ENCODE measurements around the gene STK4.

Gene STK4

GRCh38 chr20:44950368-44950767, 15.9 kb upstream of the STK4 start:
- H3K9ac ChIP-seq (ENCODE audit: low read depth in 1 of 2, low read length in 2 of 2): no peak overlapping the region
- no peak overlapping the region for H3K4me3 ChIP-seq (ENCODE audit: low read length in 2 of 2)
- H3K9me3 ChIP-seq (ENCODE audit: control insufficient read depth in 2 of 2, low read length in 2 of 2): no peaks in the 10 kb centered on the region
- H3K36me3 ChIP-seq (ENCODE audit: control insufficient read depth in 2 of 2, insufficient read depth in 2 of 2, low read length in 2 of 2): peaks cover 60 to 79% of the 10 kb centered on the region in 2 donors
- no peak overlapping the region for H3K27ac ChIP-seq (ENCODE audit: low read depth in 2 of 2, low read length in 2 of 2)
- H3K4me1 ChIP-seq (ENCODE audit: control insufficient read depth in 2 of 2, insufficient read depth in 2 of 2, low read length in 2 of 2): no peaks in the 10 kb centered on the region
- no peaks in the 10 kb centered on the region for H3K27me3 ChIP-seq (ENCODE audit: control insufficient read depth in 2 of 2, insufficient read depth in 2 of 2, low read length in 2 of 2)

DNA sequence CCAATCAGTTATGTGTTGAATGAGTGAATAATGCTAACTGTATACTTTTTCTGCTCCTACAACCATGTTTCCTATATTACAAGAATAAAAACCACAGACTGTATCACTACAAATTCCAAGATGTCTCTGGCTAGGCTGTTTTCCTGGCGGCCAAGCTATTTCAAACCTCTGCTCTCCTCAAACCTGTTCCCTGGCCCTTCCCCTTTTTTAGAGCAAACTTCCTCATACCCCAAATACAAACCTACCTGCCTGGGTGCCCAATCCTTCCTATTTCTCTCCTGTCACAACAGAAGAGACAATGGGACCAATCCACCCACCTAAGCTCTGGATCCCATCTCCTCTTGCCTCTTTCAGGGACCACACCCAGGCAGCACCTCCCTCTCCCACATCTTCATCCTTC, 13.6 kb upstream of the STK4 start:
- no peak overlapping the region for H3K27ac ChIP-seq (ENCODE audit: low read depth in 2 of 2, low read length in 2 of 2)

GRCh38 chr20:44954211-44954610, 12.1 kb upstream of the STK4 start:
- H3K27ac ChIP-seq (ENCODE audit: low read depth in 2 of 2, low read length in 2 of 2): no peak overlapping the region
- peaks cover 3% of the 10 kb centered on the region in 2 donors for H3K4me1 ChIP-seq (ENCODE audit: control insufficient read depth in 2 of 2, insufficient read depth in 2 of 2, low read length in 2 of 2)
- no peaks in the 10 kb centered on the region for H3K27me3 ChIP-seq (ENCODE audit: control insufficient read depth in 2 of 2, insufficient read depth in 2 of 2, low read length in 2 of 2)
- no peak overlapping the region for H3K4me3 ChIP-seq (ENCODE audit: low read length in 2 of 2)
- no peak overlapping the region for H3K9ac ChIP-seq (ENCODE audit: low read depth in 1 of 2, low read length in 2 of 2)
- H3K9me3 ChIP-seq (ENCODE audit: control insufficient read depth in 2 of 2, low read length in 2 of 2): no peaks in the 10 kb centered on the region
- peaks cover 54 to 67% of the 10 kb centered on the region in 2 donors for H3K36me3 ChIP-seq (ENCODE audit: control insufficient read depth in 2 of 2, insufficient read depth in 2 of 2, low read length in 2 of 2)

More for the DNA sequence above, 13.6 kb upstream of the STK4 start:
- H3K9ac ChIP-seq (ENCODE audit: low read depth in 1 of 2, low read length in 2 of 2): no peak overlapping the region
- H3K9me3 ChIP-seq (ENCODE audit: control insufficient read depth in 2 of 2, low read length in 2 of 2): no peaks in the 10 kb centered on the region
- H3K4me1 ChIP-seq (ENCODE audit: control insufficient read depth in 2 of 2, insufficient read depth in 2 of 2, low read length in 2 of 2): no peaks in the 10 kb centered on the region
- peaks cover 63 to 79% of the 10 kb centered on the region in 2 donors for H3K36me3 ChIP-seq (ENCODE audit: control insufficient read depth in 2 of 2, insufficient read depth in 2 of 2, low read length in 2 of 2)
- H3K27me3 ChIP-seq (ENCODE audit: control insufficient read depth in 2 of 2, insufficient read depth in 2 of 2, low read length in 2 of 2): no peaks in the 10 kb centered on the region
- no peak overlapping the region for H3K4me3 ChIP-seq (ENCODE audit: low read length in 2 of 2)

GRCh38 chr20:44955270-44955669, 11.0 kb upstream of the STK4 start:
- Histone ChIP-seq H3K36me3 (ENCODE audit: control insufficient read depth in 2 of 2, insufficient read depth in 2 of 2, low read length in 2 of 2) (peaks cover 47 to 59% of the 10 kb centered on the region in 2 donors), H3K27me3 (ENCODE audit: control insufficient read depth in 2 of 2, insufficient read depth in 2 of 2, low read length in 2 of 2) (no peaks in the 10 kb centered on the region), H3K4me3 (ENCODE audit: low read length in 2 of 2) (no peak overlapping the region), H3K27ac (ENCODE audit: low read depth in 2 of 2, low read length in 2 of 2) (no peak overlapping the region), H3K9ac (ENCODE audit: low read depth in 1 of 2, low read length in 2 of 2) (no peak overlapping the region), H3K4me1 (ENCODE audit: control insufficient read depth in 2 of 2, insufficient read depth in 2 of 2, low read length in 2 of 2) (peaks cover 8 to 9% of the 10 kb centered on the region in 2 donors), H3K9me3 (ENCODE audit: control insufficient read depth in 2 of 2, low read length in 2 of 2) (no peaks in the 10 kb centered on the region)

GRCh38 chr20:44956410-44956809, 9.9 kb upstream of the STK4 start:
- Histone ChIP-seq H3K36me3 (ENCODE audit: control insufficient read depth in 2 of 2, insufficient read depth in 2 of 2, low read length in 2 of 2) (peaks cover 36 to 48% of the 10 kb centered on the region in 2 donors), H3K27me3 (ENCODE audit: control insufficient read depth in 2 of 2, insufficient read depth in 2 of 2, low read length in 2 of 2) (no peaks in the 10 kb centered on the region), H3K4me3 (ENCODE audit: low read length in 2 of 2) (no peak overlapping the region), H3K4me1 (ENCODE audit: control insufficient read depth in 2 of 2, insufficient read depth in 2 of 2, low read length in 2 of 2) (peaks cover 12 to 15% of the 10 kb centered on the region in 2 donors), H3K9ac (ENCODE audit: low read depth in 1 of 2, low read length in 2 of 2) (no peak overlapping the region), H3K9me3 (ENCODE audit: control insufficient read depth in 2 of 2, low read length in 2 of 2) (no peaks in the 10 kb centered on the region), H3K27ac (ENCODE audit: low read depth in 2 of 2, low read length in 2 of 2) (no peak overlapping the region)

DNA sequence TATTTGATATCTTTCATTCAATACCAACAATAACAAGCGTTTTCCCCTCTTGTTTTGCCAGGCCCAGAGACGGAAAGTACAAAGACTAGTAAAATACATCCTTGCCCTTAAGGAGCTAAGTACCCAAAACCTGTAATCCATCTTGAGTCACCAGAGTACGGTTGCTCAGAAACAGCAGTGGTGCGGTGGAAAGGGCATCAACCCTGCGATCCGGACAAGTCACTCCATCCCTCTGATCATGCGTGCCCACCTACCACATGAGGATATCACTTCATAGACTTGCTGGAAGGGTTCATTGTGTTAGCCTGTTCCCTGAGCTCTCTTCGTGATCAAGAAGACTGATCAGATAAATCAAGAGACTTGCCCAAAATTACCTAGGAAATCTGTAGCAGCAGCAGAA, 8.0 kb upstream of the STK4 start:
- Histone ChIP-seq H3K9me3 (ENCODE audit: control insufficient read depth in 2 of 2, low read length in 2 of 2) (no peaks in the 10 kb centered on the region), H3K4me1 (ENCODE audit: control insufficient read depth in 2 of 2, insufficient read depth in 2 of 2, low read length in 2 of 2) (peaks cover 12 to 15% of the 10 kb centered on the region in 2 donors), H3K27ac (ENCODE audit: low read depth in 2 of 2, low read length in 2 of 2) (no peak overlapping the region)

DNA sequence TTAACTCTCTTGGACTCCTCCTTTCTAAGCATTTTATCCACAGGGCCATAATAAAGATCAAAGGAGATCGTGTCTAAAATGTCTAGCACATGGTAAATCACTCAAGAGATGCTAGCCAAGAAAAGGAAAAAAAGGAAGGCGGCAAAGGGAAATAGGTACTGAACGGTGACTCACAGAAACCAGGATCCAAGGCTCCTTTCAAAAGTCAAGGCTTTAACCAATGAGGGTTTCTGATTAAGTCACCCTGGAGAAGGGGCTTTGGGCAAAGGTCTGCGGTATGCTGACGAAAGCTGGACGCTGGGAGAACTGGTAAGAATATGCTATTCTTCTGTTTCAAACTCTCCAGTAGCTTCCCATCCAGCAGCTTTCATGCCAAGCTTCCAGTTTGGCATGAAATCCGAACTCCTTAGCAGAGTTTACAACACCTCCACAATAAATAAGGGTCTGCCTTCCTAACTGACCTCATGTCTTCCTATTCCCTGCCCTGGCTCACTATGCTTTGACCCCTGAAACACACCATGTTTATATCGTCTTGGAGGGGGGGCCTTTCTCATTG, 7.2 kb upstream of the STK4 start:
- no peaks in the 10 kb centered on the region for H3K27me3 ChIP-seq (ENCODE audit: control insufficient read depth in 2 of 2, insufficient read depth in 2 of 2, low read length in 2 of 2)
- H3K4me1 ChIP-seq (ENCODE audit: control insufficient read depth in 2 of 2, insufficient read depth in 2 of 2, low read length in 2 of 2): peaks cover 12 to 15% of the 10 kb centered on the region in 2 donors
- H3K9ac ChIP-seq (ENCODE audit: low read depth in 1 of 2, low read length in 2 of 2): peak overlapping the region; percentile 74 to 79
- peaks cover 16 to 22% of the 10 kb centered on the region in 2 donors for H3K36me3 ChIP-seq (ENCODE audit: control insufficient read depth in 2 of 2, insufficient read depth in 2 of 2, low read length in 2 of 2)
- peak overlapping the region in 1 of 2 donors; percentile 70 for H3K27ac ChIP-seq (ENCODE audit: low read depth in 2 of 2, low read length in 2 of 2)
- H3K4me3 ChIP-seq (ENCODE audit: low read length in 2 of 2): peak overlapping the region; percentile 76 to 77
- H3K9me3 ChIP-seq (ENCODE audit: control insufficient read depth in 2 of 2, low read length in 2 of 2): no peaks in the 10 kb centered on the region

More for the DNA sequence above, 8.0 kb upstream of the STK4 start:
- peaks cover 24 to 30% of the 10 kb centered on the region in 2 donors for H3K36me3 ChIP-seq (ENCODE audit: control insufficient read depth in 2 of 2, insufficient read depth in 2 of 2, low read length in 2 of 2)
- H3K27me3 ChIP-seq (ENCODE audit: control insufficient read depth in 2 of 2, insufficient read depth in 2 of 2, low read length in 2 of 2): no peaks in the 10 kb centered on the region
- no peak overlapping the region for H3K9ac ChIP-seq (ENCODE audit: low read depth in 1 of 2, low read length in 2 of 2)
- H3K4me3 ChIP-seq (ENCODE audit: low read length in 2 of 2): no peak overlapping the region

DNA sequence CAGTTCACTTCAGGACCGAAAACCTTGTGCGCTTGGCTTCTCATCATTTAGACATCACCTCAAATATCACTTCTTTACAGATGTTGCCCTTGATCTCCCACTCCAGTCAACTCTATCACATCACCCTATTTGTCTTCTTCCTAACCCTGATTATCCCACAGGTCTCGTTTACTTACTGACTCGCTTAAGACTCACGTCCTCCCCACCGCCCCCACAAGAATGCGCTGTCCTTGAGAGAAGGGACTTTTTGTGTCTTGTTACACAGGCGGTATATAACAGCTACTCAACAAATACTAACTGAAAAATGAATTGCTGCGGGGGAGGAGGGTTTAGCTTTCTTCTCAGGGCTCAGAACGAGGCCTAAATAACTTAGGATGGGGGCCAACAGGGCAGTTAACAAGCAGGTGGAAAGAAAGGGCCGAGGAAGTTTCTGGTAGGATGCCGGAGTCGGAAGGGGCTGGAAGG, 6.6 kb upstream of the STK4 start:
- peak overlapping the region in 1 of 2 donors; percentile 70 for H3K27ac ChIP-seq (ENCODE audit: low read depth in 2 of 2, low read length in 2 of 2)

DNA sequence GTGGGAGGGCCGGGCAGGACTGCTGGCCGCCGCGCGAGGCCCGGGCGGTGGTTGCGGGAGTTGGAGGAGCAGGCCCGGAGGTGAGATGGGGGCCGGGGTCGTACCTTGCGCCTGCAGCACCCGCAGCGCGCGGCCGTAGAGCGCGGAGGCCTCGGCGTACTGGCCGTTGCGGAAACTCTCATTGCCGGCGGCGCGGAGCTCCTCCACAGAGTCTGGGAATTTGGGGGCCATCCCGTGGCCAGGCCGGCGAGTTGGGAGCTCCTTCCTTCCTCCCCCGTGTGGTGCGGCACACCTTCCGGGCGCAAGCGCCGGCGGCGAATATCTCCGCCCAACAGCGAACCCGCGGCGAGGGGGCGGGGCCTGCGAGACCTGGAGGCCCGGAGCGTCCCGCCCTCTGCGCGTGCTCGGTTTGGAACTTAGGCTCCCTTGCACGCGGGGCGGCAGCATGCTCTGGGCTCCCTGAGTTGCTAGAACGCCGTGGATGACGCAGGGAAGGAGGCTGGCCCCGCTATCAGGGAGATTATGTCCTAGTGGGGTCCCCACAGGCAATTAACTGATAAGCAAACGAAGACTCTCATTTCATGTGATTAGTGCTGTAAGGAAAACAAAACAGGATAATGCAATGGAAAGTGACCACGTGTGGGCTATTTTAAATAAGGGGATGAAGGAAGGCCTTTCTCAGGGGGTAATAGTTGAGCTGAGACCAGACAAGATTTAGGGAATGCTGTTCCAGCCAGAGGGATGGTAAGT, 6.0 kb upstream of the STK4 start, which contains the start of gene TOMM34:
Gene TOMM34, minus strand, starts transcription at position 295 of the 750 bp plus-strand sequence. Its CDS starts 64 bp downstream, at position 231.
- H3K9me3 ChIP-seq (ENCODE audit: control insufficient read depth in 2 of 2, low read length in 2 of 2): no peaks in the 10 kb centered on the region
- peak within 1 kb of the TSS; percentile 30 to 70 for H3K27ac ChIP-seq (ENCODE audit: low read depth in 2 of 2, low read length in 2 of 2)

More for the DNA sequence above, 6.6 kb upstream of the STK4 start:
- H3K4me1 ChIP-seq (ENCODE audit: control insufficient read depth in 2 of 2, insufficient read depth in 2 of 2, low read length in 2 of 2): peaks cover 12 to 15% of the 10 kb centered on the region in 2 donors
- H3K9ac ChIP-seq (ENCODE audit: low read depth in 1 of 2, low read length in 2 of 2): peak overlapping the region; percentile 74 to 79
- no peaks in the 10 kb centered on the region for H3K27me3 ChIP-seq (ENCODE audit: control insufficient read depth in 2 of 2, insufficient read depth in 2 of 2, low read length in 2 of 2)
- peaks cover 12 to 17% of the 10 kb centered on the region in 2 donors for H3K36me3 ChIP-seq (ENCODE audit: control insufficient read depth in 2 of 2, insufficient read depth in 2 of 2, low read length in 2 of 2)
- no peaks in the 10 kb centered on the region for H3K9me3 ChIP-seq (ENCODE audit: control insufficient read depth in 2 of 2, low read length in 2 of 2)
- H3K4me3 ChIP-seq (ENCODE audit: low read length in 2 of 2): peak overlapping the region; percentile 76 to 77

More for the DNA sequence above, 6.0 kb upstream of the STK4 start, which contains the start of gene TOMM34:
- peak within 1 kb of the TSS; percentile 76 to 77 for H3K4me3 ChIP-seq (ENCODE audit: low read length in 2 of 2)
- H3K9ac ChIP-seq (ENCODE audit: low read depth in 1 of 2, low read length in 2 of 2): peak within 1 kb of the TSS; percentile 74 to 79
- peaks cover 7 to 11% of the 10 kb centered on the region in 2 donors for H3K36me3 ChIP-seq (ENCODE audit: control insufficient read depth in 2 of 2, insufficient read depth in 2 of 2, low read length in 2 of 2)
- H3K4me1 ChIP-seq (ENCODE audit: control insufficient read depth in 2 of 2, insufficient read depth in 2 of 2, low read length in 2 of 2): peaks cover 12 to 15% of the 10 kb centered on the region in 2 donors
- no peaks in the 10 kb centered on the region for H3K27me3 ChIP-seq (ENCODE audit: control insufficient read depth in 2 of 2, insufficient read depth in 2 of 2, low read length in 2 of 2)
